HG02623 (cell line): ENCODE results near the gene HBG1.

Experiments
- ATAC-seq: cut with Tn5 transposase; IDR thresholded peaks from one replicate; pipeline ENCODE4 v1.9.1; 2021; ENCODE audit warnings: moderate library complexity; ENCODE audit not compliant: unreplicated experiment

HBG1 gene

GRCh38 chr11:5247472-5248192, 2.0 kb downstream of the HBG1 start:
- ATAC-seq, result no peak

GRCh38 chr11:5246772-5247471, 2.7 kb downstream of the HBG1 start:
- no peak for ATAC-seq

GRCh38 chr11:5245155-5245554, 4.5 kb downstream of the HBG1 start:
- no peak for ATAC-seq

- no peak for ATAC-seq
Observed at GRCh38 chr11:5243816-5244180, 5.9 kb downstream of the HBG1 start.

GRCh38 chr11:5242933-5243815, 6.5 kb downstream of the HBG1 start:
- ATAC-seq, result no peak

- ATAC-seq, result no peak
Observed at GRCh38 chr11:5242208-5242607, 7.4 kb downstream of the HBG1 start.

GRCh38 chr11:5241458-5241857, 8.2 kb downstream of the HBG1 start:
- no peak for ATAC-seq

GRCh38 chr11:5240458-5240857, 9.2 kb downstream of the HBG1 start:
- ATAC-seq, result no peak

- no peak for ATAC-seq
Observed at GRCh38 chr11:5240056-5240455, 9.6 kb downstream of the HBG1 start.

- no peak for ATAC-seq
Observed at GRCh38 chr11:5239046-5239445, 10.6 kb downstream of the HBG1 start.

- ATAC-seq, result no peak
Observed at GRCh38 chr11:5238486-5238885, 11.2 kb downstream of the HBG1 start.

GRCh38 chr11:5237420-5237819, 12.2 kb downstream of the HBG1 start:
- ATAC-seq, result no peak

GRCh38 chr11:5235364-5236095, 14.1 kb downstream of the HBG1 start:
- no peak for ATAC-seq

- peak; percentile 57 for ATAC-seq
Observed at GRCh38 chr11:5234381-5234834, 15.2 kb downstream of the HBG1 start, which contains the start of gene HBD. TSS of gene HBD (minus strand) at chr11:5234483. CDS start at chr11:5234433, 50 bp downstream.

GRCh38 chr11:5233307-5233706, 16.4 kb downstream of the HBG1 start:
- ATAC-seq, result no peak

GRCh38 chr11:5232821-5233220, 16.8 kb downstream of the HBG1 start:
- no peak for ATAC-seq

- no peak for ATAC-seq
Observed at GRCh38 chr11:5232176-5232575, 17.5 kb downstream of the HBG1 start.

GRCh38 chr11:5231111-5231510, 18.5 kb downstream of the HBG1 start:
- ATAC-seq, result no peak

- ATAC-seq, result no peak
Observed at GRCh38 chr11:5230266-5230665, 19.4 kb downstream of the HBG1 start.

GRCh38 chr11:5229796-5230195, 19.9 kb downstream of the HBG1 start:
- ATAC-seq, result no peak

- ATAC-seq, result no peak
Observed at GRCh38 chr11:5229356-5229755, 20.3 kb downstream of the HBG1 start.
